SU-DHL-6 (cell line): ENCODE measurements around the gene FMNL3.

ENCODE experiments used
- EZH2phosphoT487 ChIP-seq: fragments of 200-600 bp; sonication (generic), shearing (Covaris generic); conservative IDR thresholded peaks from 2 replicates; pipeline ENCODE4 v1.6.1; 2018; ENCODE audit warnings: mild to moderate bottlenecking, antibody characterized with exemption, low read length, moderate library complexity, mixed read lengths
- TF ChIP-seq, protein P1 (sequence below): fragments of 200-600 bp; sonication (generic); IDR thresholded peaks from one replicate; pipeline ENCODE4 v1.5.1; 2017; ENCODE audit warnings: antibody characterized with exemption, mild to moderate bottlenecking, low read length, moderate library complexity; ENCODE audit not compliant: insufficient read depth, poor library complexity, severe bottlenecking

DNA sequence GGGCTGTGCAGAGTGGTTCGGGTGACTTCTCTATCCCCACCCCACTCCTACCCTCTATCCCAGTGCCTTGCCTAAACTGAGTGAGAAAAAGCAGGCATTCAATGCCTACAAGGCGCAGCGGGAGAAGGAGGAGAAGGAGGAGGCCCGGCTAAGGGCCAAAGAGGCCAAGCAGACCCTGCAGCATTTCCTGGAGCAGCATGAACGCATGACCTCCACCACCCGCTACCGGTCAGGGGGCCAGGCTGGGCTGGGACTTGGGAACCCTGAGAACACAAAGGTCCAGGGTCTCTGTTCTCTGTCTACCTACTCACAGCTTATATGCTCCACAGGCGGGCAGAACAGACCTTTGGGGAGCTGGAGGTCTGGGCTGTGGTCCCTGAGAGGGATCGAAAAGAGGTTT lies 72.2 kb downstream of the FMNL3 start:
- TF ChIP-seq, protein P1, sequence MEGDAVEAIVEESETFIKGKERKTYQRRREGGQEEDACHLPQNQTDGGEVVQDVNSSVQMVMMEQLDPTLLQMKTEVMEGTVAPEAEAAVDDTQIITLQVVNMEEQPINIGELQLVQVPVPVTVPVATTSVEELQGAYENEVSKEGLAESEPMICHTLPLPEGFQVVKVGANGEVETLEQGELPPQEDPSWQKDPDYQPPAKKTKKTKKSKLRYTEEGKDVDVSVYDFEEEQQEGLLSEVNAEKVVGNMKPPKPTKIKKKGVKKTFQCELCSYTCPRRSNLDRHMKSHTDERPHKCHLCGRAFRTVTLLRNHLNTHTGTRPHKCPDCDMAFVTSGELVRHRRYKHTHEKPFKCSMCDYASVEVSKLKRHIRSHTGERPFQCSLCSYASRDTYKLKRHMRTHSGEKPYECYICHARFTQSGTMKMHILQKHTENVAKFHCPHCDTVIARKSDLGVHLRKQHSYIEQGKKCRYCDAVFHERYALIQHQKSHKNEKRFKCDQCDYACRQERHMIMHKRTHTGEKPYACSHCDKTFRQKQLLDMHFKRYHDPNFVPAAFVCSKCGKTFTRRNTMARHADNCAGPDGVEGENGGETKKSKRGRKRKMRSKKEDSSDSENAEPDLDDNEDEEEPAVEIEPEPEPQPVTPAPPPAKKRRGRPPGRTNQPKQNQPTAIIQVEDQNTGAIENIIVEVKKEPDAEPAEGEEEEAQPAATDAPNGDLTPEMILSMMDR, result no peak
- no peak for TF ChIP-seq EZH2phosphoT487
